Stimulated activated CD4-positive, alpha-beta T cell treated with anti-CD3 and anti-CD28 coated beads, Interleukin-15, amount 100 ng/mL, for 1 hour (primary cell): ENCODE measurements around the gene TRAF5.

Source experiments
- DNase-seq, 2 donors: peaks; one replicate each; pipeline ENCODE4 v3.0.0-alpha.2; 2020; ENCODE audit warnings: low read depth in 1 of 2, low spot score in 1 of 2

TRAF5 gene

DNA sequence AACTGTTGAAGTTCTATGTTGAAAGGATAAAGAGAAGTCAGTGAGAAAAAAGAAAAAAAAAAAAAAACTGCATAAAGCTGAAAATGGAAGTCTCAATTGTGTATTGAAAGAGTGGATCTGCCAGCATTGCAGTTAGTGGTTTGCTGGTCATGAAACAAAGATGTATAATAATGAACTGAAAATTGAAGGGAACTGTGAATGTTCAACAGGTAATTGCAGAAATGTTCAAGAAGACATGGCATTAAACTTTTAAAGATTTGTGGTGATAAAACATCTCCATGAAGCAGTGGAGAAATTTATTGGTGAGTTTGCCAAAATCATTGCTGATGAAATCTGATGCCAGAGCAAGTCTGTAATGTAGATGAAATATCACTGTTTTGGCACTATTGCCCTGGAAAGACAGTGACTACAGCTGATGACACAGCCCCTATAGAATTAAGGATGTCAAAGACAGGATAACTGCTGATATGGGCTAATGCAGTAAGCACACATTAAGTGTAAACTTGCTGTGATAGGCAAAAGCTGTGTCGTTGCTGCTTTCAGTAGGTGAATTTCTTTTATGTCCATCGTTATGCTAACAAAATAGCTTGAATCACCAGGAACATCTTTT is 94.3 kb downstream of the TRAF5 start:
- DNase-seq = no peak

DNA sequence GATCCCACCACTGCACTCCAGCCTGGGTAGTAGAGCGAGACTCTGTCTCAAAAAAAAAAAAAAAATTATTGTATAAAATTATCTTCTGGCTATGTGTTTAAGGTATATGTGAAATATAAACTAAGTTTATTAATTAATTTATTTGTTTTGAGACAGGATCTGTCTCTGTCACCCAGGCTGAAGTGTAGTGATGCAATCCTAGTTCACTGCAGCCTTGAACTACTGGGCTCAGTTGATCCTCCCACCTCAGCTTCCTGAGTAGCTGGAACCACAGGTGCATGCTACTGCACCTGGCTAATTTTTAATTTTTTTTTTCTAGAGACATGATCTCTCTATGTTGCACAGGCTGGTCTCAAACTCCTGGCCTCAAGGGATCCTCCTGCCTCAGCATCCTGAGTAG is 97.4 kb downstream of the TRAF5 start:
- DNase-seq = no peak
